Keratinocyte (primary cell): ENCODE measurements around the gene SNCB. TPM values are rescaled to one million over a fixed set of nuclear protein-coding genes. Genes with fewer than 3 reads are reported as not detected.
A peak's percentile ranks its signal among the peaks of the same experiment; 100 is the strongest.

ENCODE experiments used
- DNase-seq: peaks from one replicate; pipeline ENCODE4 v3.0.0-alpha.2; 2011; ENCODE audit warnings: low read depth, missing footprints, low spot score
- FAIRE-seq: peaks from 2 replicates; lab custom pipeline; 2011; peaks lifted over from hg19 to GRCh38; lab: Jason Lieb, UNC
- H2AFZ ChIP-seq: 2 replicates; pipeline ENCODE4 v1.6.0; 2012; ENCODE audit warnings: low read length, control low read depth, inconsistent platforms; ENCODE audit not compliant: control insufficient read depth
- H3K27ac ChIP-seq: 2 replicates; pipeline ENCODE4 v1.5.1; 2011; ENCODE audit warnings: low read length; ENCODE audit not compliant: control insufficient read depth, insufficient read depth
- H3K27me3 ChIP-seq: 3 replicates; pipeline ENCODE4 v1.6.0; 2011; ENCODE audit warnings: low read length; ENCODE audit not compliant: control insufficient read depth, insufficient read depth; ENCODE audit errors: extremely low read depth
- H3K36me3 ChIP-seq, 2 experiments: 2 replicates in 1 of 2; 3 replicates in 1 of 2; pipeline ENCODE4 v1.5.1; 2011; ENCODE audit warnings: low read length in 2 of 2, mild to moderate bottlenecking in 1 of 2; ENCODE audit not compliant: control insufficient read depth in 2 of 2, insufficient read depth in 2 of 2; ENCODE audit errors: extremely low read depth in 1 of 2
- H3K4me1 ChIP-seq: 3 replicates; pipeline ENCODE4 v1.5.1; 2011; ENCODE audit warnings: low read length; ENCODE audit not compliant: control insufficient read depth, insufficient read depth; ENCODE audit errors: extremely low read depth
- H3K4me2 ChIP-seq: 3 replicates; pipeline ENCODE4 v1.6.0; 2011; ENCODE audit warnings: low read depth, low read length; ENCODE audit not compliant: control insufficient read depth, insufficient read depth; ENCODE audit errors: extremely low read depth
- H3K4me3 ChIP-seq, 3 experiments: fragments of 200-600 bp in 1 of 3; sonication (generic) in 1 of 3; 2 replicates in 2 of 3; 3 replicates in 1 of 3; pipeline ENCODE4 v1.5.1; 2011 to 2016; ENCODE audit warnings: low read length in 3 of 3, mild to moderate bottlenecking in 3 of 3, control low read depth in 2 of 3, inconsistent platforms in 1 of 3, low read depth in 1 of 3, mixed read lengths in 1 of 3, mixed run types in 1 of 3, moderate library complexity in 1 of 3; ENCODE audit not compliant: control insufficient read depth in 2 of 3, insufficient read depth in 2 of 3; ENCODE audit errors: extremely low read depth in 1 of 3
- H3K79me2 ChIP-seq: 2 replicates; pipeline ENCODE4 v1.6.0; 2012; ENCODE audit warnings: low read length; ENCODE audit not compliant: control insufficient read depth, insufficient read depth
- H3K9ac ChIP-seq: 3 replicates; pipeline ENCODE4 v1.6.0; 2011; ENCODE audit warnings: low read length; ENCODE audit not compliant: control insufficient read depth, insufficient read depth; ENCODE audit errors: extremely low read depth
- H3K9me1 ChIP-seq: 3 replicates; pipeline ENCODE4 v1.6.0; 2011; ENCODE audit warnings: low read length; ENCODE audit not compliant: control insufficient read depth, insufficient read depth; ENCODE audit errors: extremely low read depth
- H3K9me3 ChIP-seq: 2 replicates; pipeline ENCODE4 v1.5.1; 2012; ENCODE audit warnings: low read depth, low read length; ENCODE audit not compliant: control insufficient read depth
- H4K20me1 ChIP-seq: 3 replicates; pipeline ENCODE4 v1.6.0; 2011; ENCODE audit warnings: low read length; ENCODE audit not compliant: control insufficient read depth, insufficient read depth; ENCODE audit errors: extremely low read depth
- EZH2 ChIP-seq: IDR thresholded peaks from one replicate; pipeline ENCODE4 v1.6.1; 2012; ENCODE audit warnings: inconsistent platforms, mild to moderate bottlenecking, low read length, moderate library complexity
- dilution Hi-C: fragments of 300-500 bp; cut with MboI; formaldehyde crosslinking; loops from one replicate; pipeline ENCODE4 v1.7.0; 2020; ENCODE audit warnings: low sequenced_read_pairs; ENCODE audit not compliant: extremely low pct_ligation_motif_present
- polyA minus RNA-seq, 3 experiments: library from RNA; depleted of rRNA, polyadenylated mRNA; stranded (reverse); fragments of >200 nt; gene quantifications; 1 replicate in 1 of 3; 2 replicates in 1 of 3; 3 replicates in 1 of 3; pipeline ENCODE4 v1.2.3, GENCODE V29; 2011
- polyA plus RNA-seq, 5 experiments: library from polyadenylated mRNA; depleted of rRNA in 3 of 5; stranded (reverse) in 3 of 5; stranded (forward) in 1 of 5; unstranded in 1 of 5; fragments of >200 nt; gene quantifications; 1 replicate in 1 of 5; 2 replicates in 3 of 5; 3 replicates in 1 of 5; pipeline versions ENCODE4 v1.2.1 to v1.2.3, GENCODE V29; 2011 to 2012; ENCODE audit warnings: missing spikeins in 2 of 5, low read depth in 1 of 5, low replicate concordance in 1 of 5
- TF ChIP-seq, protein P1 (sequence below), 3 experiments: IDR thresholded peaks in 1 of 3; conservative IDR thresholded peaks in 1 of 3; optimal IDR thresholded peaks in 1 of 3; 2 replicates in 2 of 3; 3 replicates in 1 of 3; pipeline versions ENCODE3 to v1.5.1; 2011; ENCODE audit warnings: low read length in 3 of 3, mild to moderate bottlenecking in 3 of 3, moderate library complexity in 2 of 3, control low read depth in 1 of 3, inconsistent platforms in 1 of 3; ENCODE audit not compliant: insufficient read depth in 2 of 3; ENCODE audit errors: extremely low read depth in 1 of 3

SNCB gene
- polyA plus RNA-seq (0.21 to 1.00 TPM (median 0.69 TPM) in 3 replicates), polyA minus RNA-seq (0.33 TPM in 1 of 3 replicates, not detected in the others)
- polyA plus RNA-seq (2011; ENCODE audit: low read depth), result not detected
- 0.26 and 0.47 TPM in 2 replicates for polyA plus RNA-seq (2011; cell fraction: cytosol; rRNA removed)
- 0.31 and 0.50 TPM in 2 replicates for polyA plus RNA-seq (2011; cell fraction: nucleus; rRNA removed)
- 1.9 TPM in 1 of 2 replicates, not detected in the other for polyA plus RNA-seq (2012; ENCODE audit: low replicate concordance)
- not detected for polyA minus RNA-seq (2011; cell fraction: cytosol; rRNA and poly(A)+ RNA removed)
- not detected in 2 replicates for polyA minus RNA-seq (2011; cell fraction: nucleus; rRNA and poly(A)+ RNA removed)

DNA sequence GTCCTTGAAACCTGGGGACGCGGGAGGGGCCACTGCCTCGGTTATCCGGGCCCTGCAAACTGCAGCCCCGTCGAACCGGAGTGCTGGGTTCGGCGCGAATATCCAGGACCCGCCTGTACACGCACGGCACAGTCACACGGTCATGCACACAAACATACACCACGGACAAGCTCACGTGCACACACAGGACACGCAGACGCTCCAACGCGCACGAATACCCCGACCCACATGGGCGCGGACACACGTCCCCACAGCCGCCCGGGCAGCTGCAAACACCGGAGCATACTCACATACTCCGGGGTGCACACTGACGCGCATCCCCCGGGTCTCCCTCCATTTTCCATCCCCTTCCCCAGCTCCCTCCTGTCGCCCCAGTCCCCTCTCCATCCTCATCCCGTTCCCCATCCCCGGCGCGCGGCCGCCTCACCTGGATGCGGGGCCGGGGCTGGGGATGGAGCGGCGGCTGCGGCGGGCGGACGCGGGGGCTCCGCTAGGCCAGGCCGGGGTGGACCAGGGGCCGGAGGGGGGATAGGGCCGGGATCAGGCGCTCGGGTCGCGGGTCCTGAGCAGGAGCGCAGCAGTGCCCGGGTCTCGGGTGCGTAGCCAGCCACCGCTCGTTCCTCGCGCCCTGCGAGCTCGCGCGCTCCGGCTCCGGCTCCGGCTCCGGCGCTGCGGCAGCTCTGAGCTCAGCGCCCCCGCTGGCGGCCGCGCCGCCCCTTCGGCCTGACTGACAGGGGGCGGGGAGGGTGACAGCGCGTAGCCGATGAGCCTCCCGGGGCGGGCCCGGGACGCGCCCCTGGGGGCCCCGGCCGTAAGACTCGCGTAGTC is at the start of gene SNCB, which contains the start of gene EIF4E1B:
TSS of gene SNCB (minus strand) at position 682 of the 828 bp plus-strand sequence. CDS start 880 bp downstream, outside the sequence.
TSS of gene EIF4E1B (plus strand) at position 823 of the 828 bp plus-strand sequence. CDS start 12,113 bp downstream, outside the sequence.
- dilution Hi-C loops, result no loop called here
- Histone ChIP-seq H3K36me3 (no peaks in the 10 kb centered on the region), H3K27me3 (peaks cover 35% of the 10 kb centered on the region), H4K20me1 (peaks cover 4% of the 10 kb centered on the region), H3K9me3 (no peaks in the 10 kb centered on the region), H3K4me1 (peaks cover 45% of the 10 kb centered on the region), H3K27ac (no peak within 1 kb of the TSS), H3K4me3 (peak within 1 kb of the TSS; percentile 9 to 59 (median 55)), H3K9me1 (no peaks in the 10 kb centered on the region), H3K4me2 (peak within 1 kb of the TSS; percentile 86), H3K79me2 (no peaks in the 10 kb centered on the region), H2AFZ (peak within 1 kb of the TSS; percentile 53), H3K9ac (peak within 1 kb of the TSS; percentile 35)
- FAIRE-seq (no peak), DNase-seq (no peak)
- TF ChIP-seq, protein P1, sequence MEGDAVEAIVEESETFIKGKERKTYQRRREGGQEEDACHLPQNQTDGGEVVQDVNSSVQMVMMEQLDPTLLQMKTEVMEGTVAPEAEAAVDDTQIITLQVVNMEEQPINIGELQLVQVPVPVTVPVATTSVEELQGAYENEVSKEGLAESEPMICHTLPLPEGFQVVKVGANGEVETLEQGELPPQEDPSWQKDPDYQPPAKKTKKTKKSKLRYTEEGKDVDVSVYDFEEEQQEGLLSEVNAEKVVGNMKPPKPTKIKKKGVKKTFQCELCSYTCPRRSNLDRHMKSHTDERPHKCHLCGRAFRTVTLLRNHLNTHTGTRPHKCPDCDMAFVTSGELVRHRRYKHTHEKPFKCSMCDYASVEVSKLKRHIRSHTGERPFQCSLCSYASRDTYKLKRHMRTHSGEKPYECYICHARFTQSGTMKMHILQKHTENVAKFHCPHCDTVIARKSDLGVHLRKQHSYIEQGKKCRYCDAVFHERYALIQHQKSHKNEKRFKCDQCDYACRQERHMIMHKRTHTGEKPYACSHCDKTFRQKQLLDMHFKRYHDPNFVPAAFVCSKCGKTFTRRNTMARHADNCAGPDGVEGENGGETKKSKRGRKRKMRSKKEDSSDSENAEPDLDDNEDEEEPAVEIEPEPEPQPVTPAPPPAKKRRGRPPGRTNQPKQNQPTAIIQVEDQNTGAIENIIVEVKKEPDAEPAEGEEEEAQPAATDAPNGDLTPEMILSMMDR (optimal IDR thresholded peaks at IDR 0.05 in 1 of 3, IDR thresholded peaks at IDR 0.05 in 1 of 3, conservative IDR thresholded peaks at IDR 0.05 in 1 of 3; ENCODE audit: extremely low read depth in 1 of 3, insufficient read depth in 2 of 3, low read length in 3 of 3), result no peak
- peak; percentile 52 for TF ChIP-seq EZH2

DNA sequence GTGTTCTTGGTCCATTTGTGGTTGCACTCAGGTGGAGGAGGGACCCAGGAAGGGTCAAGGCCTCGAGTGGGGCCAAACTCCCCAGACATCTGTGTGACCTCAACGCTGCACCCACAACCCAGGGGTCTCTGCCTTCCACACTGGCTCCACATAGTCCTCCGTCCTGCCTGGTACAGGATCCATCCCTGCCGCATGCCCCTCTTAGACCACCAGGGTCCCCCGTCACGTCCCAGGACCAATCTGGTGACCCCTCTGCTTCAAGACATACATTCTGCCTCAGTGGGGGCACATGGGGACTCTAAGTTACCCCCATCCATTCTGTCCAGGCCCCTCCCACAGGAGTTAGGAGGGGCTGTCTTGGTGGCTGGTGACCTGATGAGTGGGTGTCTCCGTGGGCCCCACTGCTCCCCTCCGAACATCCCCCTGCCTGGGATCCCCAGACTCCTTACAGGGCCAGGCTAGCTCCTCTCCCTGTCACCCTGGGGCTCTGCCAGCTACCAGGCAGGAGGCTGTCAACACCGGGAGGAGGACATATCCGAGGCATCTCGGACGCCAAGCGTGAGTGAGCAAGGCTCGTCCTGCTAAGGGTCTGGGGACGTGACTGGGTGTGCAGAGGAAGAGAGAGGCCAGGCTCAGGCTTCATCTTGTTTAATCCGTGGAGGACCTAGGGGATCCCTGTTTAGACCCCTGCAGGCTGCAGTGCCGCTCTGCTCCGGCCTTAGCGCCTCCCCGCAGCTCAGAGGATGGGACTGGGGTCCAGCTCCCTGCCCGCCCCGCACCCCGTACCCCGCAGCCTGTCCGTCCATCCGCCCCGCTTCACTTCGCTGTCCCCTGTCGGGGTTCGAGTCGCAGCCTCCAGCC is 49.3 kb upstream of the SNCB start:
- FAIRE-seq (no peak), DNase-seq (no peak)
- Histone ChIP-seq H3K9ac (no peak overlapping the region), H3K79me2 (no peaks in the 10 kb centered on the region), H3K9me3 (no peaks in the 10 kb centered on the region), H2AFZ (no peak overlapping the region), H4K20me1 (no peaks in the 10 kb centered on the region), H3K9me1 (no peaks in the 10 kb centered on the region), H3K4me3 (no peak overlapping the region), H3K27ac (no peak overlapping the region), H3K4me1 (no peaks in the 10 kb centered on the region), H3K4me2 (no peak overlapping the region), H3K27me3 (peaks cover 64% of the 10 kb centered on the region), H3K36me3 (no peaks in the 10 kb centered on the region)
- TF ChIP-seq, protein P1 (optimal IDR thresholded peaks at IDR 0.05 in 1 of 3, IDR thresholded peaks at IDR 0.05 in 1 of 3, conservative IDR thresholded peaks at IDR 0.05 in 1 of 3; ENCODE audit: extremely low read depth in 1 of 3, insufficient read depth in 2 of 3, low read length in 3 of 3), result no peak
- TF ChIP-seq EZH2, result peak; percentile 46
- dilution Hi-C loops, result no loop called here
